ENCODE measurements around the gene FBXL17. TPM values are rescaled to one million over a fixed set of nuclear protein-coding genes. Genes with fewer than 3 reads are reported as not detected.

FBXL17 gene
- total RNA-seq, 2 experiments from 2014 or later = 13.5 to 17.4 TPM

DNA sequence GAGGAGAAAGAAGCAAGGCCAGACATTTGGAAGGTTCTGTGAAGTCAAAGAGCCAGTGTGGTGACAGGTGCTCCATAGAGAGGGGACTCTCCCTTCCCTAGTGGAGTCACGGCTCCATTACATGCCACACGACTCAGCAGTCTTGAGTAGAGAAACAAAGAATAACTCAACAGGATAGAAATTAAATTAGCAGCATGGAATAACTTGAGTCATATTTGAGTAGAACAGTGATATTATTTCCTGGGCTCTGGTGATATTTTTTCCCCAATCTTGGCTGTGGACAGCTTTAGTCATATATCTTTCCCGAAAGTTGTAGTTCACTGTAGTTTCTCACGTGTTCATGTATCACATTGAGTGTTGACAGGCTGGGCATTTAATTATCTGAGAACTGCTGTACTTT, 561.5 kb downstream of the FBXL17 start:
- Mint-ChIP-seq H3K4me1 (no peaks in the 10 kb centered on the region), H3K36me3 (no peaks in the 10 kb centered on the region), H3K27ac (no peak overlapping the region), H3K9me3 (peaks cover 3% of the 10 kb centered on the region), H3K4me3 (no peak overlapping the region), H3K27me3 (peaks cover 12% of the 10 kb centered on the region)
- POLR2A ChIA-PET = no interaction called here
- DNase-seq = no peak
- no peak for ATAC-seq (ENCODE audit: low read depth)

DNA sequence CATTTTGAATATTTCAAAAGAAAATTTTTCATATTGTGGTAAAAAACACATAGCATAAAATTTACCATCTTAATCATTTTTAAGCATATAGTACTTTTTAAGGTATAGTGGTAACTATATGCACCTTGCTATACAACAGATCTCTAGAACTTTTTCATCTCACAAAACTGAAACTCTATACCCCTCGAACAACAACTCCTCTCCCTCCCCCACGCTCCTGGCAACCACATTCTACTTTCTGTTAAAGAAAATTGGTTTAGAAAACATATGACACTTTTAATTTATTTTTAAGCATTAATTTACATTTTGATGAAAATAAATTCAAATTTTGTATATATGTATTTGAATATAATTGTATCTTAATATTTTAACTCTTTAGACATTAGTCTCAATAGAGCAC, 563.9 kb downstream of the FBXL17 start:
- Mint-ChIP-seq H3K4me1 (no peaks in the 10 kb centered on the region), H3K27me3 (peaks cover 12% of the 10 kb centered on the region), H3K9me3 (no peaks in the 10 kb centered on the region), H3K27ac (no peak overlapping the region), H3K4me3 (no peak overlapping the region), H3K36me3 (no peaks in the 10 kb centered on the region)
- DNase-seq = no peak
- POLR2A ChIA-PET = no interaction called here
- no peak for ATAC-seq (ENCODE audit: low read depth)

DNA sequence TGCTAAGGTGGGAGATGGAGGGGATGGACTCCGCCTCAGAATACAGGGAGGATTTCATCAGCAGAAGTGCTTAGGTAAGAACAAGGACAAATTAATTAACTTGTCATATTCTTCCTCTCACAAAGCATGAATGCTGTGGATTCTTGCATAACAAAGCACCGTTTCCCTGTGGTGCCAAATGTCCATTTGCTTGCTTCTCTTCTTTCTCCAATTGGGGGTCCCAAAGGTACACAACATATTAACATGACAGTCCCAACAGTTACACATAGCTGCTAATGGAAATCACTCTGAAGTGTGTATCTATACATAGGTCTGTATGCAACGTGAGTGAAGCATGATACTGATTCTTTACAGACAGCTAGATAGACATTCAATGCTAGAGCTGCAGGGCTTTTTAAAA, 564.5 kb downstream of the FBXL17 start:
- H3K27me3 Mint-ChIP-seq = peaks cover 16% of the 10 kb centered on the region
- H3K27ac Mint-ChIP-seq = no peak overlapping the region
- POLR2A ChIA-PET = no interaction called here
- no peaks in the 10 kb centered on the region for H3K4me1 Mint-ChIP-seq
- H3K9me3 Mint-ChIP-seq = no peaks in the 10 kb centered on the region
- DNase-seq (no peak), ATAC-seq (ENCODE audit: low read depth) (no peak)
- H3K4me3 Mint-ChIP-seq = no peak overlapping the region
- H3K36me3 Mint-ChIP-seq = peaks cover 1% of the 10 kb centered on the region

DNA sequence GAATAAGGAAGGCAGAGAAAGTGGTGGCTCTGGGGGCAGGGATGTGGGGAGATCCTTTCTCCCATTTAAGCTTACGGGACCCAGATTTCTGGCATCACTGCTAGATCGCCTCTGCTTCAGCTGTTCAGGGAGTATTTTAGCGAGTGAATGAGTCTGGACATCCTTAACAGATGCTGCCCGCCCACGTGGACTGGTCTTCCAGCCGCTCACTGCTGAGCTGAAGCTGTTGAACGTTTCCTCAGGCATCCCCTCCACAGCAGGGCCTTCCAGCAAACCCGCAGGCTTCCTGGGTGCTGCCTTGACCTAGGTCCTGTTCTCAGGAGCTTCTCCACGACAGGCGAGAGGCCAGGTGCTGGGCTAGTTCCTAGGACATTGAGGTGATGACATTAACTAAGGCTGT, 566.8 kb downstream of the FBXL17 start:
- DNase-seq (no peak), ATAC-seq (ENCODE audit: low read depth) (no peak)
- H3K36me3 Mint-ChIP-seq = peaks cover 1% of the 10 kb centered on the region
- no peaks in the 10 kb centered on the region for H3K4me1 Mint-ChIP-seq
- H3K9me3 Mint-ChIP-seq = no peaks in the 10 kb centered on the region
- no peak overlapping the region for H3K4me3 Mint-ChIP-seq
- no peak overlapping the region for H3K27ac Mint-ChIP-seq
- peaks cover 26% of the 10 kb centered on the region for H3K27me3 Mint-ChIP-seq
- POLR2A ChIA-PET = no interaction called here

DNA sequence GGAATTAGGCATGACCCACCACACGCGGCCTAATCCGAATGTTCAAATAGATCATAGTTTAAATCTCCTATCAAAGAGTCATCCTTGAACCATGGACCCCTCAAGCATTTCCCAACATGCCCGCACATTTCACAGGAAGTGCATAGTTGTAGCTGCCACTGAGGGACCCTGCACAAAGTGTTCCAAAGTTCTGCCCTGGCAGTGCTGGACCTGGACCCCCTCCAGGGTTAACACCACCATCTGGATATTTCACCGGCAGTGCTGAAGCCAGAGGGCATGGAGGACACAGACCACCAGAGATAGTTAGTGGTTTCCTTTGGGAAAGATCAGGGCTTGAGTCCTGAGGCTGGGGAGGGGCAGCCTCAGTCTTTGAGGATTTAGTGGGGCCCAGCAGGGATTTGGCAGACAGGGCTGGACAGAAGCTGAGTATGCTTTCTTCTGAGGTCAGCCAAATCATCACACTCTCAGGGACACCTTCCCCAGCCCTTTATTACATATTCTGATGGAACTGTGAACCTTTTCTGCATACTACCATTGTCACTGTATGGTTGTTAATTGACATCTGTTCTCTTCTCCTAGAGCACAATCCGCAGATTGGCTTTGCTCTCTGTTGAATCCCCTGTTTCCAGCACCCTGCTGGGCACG, 567.6 kb downstream of the FBXL17 start:
- H3K9me3 Mint-ChIP-seq = no peaks in the 10 kb centered on the region
- H3K4me1 Mint-ChIP-seq = no peaks in the 10 kb centered on the region
- peaks cover 1% of the 10 kb centered on the region for H3K36me3 Mint-ChIP-seq
- DNase-seq (no peak), ATAC-seq (ENCODE audit: low read depth) (no peak)
- peaks cover 23% of the 10 kb centered on the region for H3K27me3 Mint-ChIP-seq
- H3K27ac Mint-ChIP-seq = no peak overlapping the region
- no peak overlapping the region for H3K4me3 Mint-ChIP-seq
- POLR2A ChIA-PET = no interaction called here

DNA sequence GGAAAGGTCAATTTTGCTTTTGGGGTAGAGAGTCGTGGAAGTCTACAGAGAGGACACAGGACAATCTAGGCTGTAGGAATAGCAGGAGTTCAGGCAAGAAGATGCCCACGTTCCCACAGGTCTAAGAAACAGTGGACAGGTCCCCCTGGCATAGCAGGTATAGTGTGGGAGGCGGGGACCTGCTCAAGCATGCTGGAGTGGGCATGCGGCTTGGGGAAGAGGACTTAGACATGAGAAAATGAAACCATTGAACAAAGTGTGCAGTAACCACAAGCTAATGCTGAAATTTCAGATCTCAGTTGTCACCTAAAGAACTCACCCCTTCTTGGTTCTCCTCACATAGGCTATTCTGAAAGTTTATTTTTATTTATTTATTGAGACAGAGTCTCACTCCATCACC, 568.3 kb downstream of the FBXL17 start:
- DNase-seq = no peak
- POLR2A ChIA-PET = no interaction called here

DNA sequence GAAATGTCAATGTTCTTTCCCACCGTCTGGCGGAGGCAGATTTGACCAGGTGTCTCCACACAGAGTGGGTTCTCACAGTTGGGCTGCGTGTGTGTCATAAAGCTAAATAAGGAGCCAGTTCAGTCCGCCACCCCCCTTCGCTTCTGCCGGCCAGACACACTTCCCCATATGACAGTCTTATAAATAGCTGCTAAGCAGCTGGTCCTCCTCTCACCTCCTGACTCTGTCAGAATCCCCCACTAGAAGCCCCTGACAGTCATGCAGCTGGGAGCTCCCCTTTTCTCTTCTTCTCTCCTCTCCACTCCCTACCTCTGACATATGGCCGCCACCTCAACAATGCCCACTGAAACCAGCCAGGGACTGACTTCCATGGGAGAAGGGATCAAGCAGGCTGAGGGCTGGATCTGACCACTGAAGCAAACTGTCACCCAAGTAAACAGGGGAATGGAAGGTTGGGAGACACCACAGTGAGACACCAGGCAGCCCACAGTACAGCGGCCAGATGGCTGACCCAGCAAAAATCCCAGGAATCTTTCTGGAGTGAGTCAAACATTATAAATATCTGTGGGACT, 569.2 kb downstream of the FBXL17 start:
- Mint-ChIP-seq H3K4me3 (no peak overlapping the region), H3K27ac (no peak overlapping the region), H3K4me1 (no peaks in the 10 kb centered on the region), H3K27me3 (peaks cover 22% of the 10 kb centered on the region), H3K36me3 (peaks cover 1% of the 10 kb centered on the region), H3K9me3 (no peaks in the 10 kb centered on the region)
- no peak for DNase-seq
- POLR2A ChIA-PET = no interaction called here
- no peak for ATAC-seq (ENCODE audit: low read depth)

More for the DNA sequence above, 568.3 kb downstream of the FBXL17 start:
- no peak overlapping the region for H3K4me3 Mint-ChIP-seq
- H3K27me3 Mint-ChIP-seq = peaks cover 22% of the 10 kb centered on the region
- no peak overlapping the region for H3K27ac Mint-ChIP-seq
- H3K9me3 Mint-ChIP-seq = no peaks in the 10 kb centered on the region
- H3K4me1 Mint-ChIP-seq = no peaks in the 10 kb centered on the region
- H3K36me3 Mint-ChIP-seq = peaks cover 1% of the 10 kb centered on the region
- ATAC-seq (ENCODE audit: low read depth) = no peak

DNA sequence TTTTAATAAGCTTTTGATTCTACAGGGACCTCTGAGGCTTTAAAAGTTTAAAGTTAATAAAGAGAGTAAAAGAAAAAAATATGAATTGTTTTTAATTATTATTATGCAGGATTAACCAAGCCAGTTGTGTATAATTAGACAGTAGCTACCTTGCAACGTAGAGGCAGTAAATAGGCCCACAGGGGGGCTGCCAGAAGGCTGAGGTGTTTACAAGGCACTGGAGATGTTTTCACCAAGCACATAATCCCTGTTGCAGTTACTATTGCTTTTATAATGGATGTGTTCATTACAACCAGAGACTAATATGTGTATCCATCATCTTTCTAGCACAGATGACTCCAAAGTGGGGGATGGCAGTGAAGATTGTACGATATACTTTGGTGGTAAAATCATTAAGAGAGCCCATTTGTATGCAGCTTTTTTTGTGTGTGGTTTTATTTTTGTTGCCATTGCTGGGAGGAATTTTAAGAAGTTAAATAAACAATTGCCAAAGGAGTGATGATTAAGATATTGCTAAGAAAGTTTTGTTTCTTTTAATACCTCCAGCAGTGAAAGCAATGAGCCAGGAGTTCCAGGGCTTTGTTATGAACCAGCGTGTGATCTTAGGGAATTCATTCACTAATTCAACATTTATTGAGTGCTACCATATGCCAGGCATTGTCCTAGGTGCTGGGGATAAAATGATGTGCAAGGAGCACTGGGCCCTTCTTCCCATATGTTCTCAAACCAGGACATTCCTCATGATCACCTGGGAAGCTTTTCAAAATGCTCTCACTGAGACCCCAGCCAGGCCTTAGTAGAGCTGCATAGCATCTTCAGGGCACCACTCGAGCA, 572.5 kb downstream of the FBXL17 start:
- H3K27me3 Mint-ChIP-seq = peaks cover 18% of the 10 kb centered on the region
- no peak overlapping the region for H3K4me3 Mint-ChIP-seq
- DNase-seq (no peak), ATAC-seq (ENCODE audit: low read depth) (no peak)
- peaks cover 2% of the 10 kb centered on the region for H3K36me3 Mint-ChIP-seq
- no peak overlapping the region for H3K27ac Mint-ChIP-seq
- H3K9me3 Mint-ChIP-seq = no peaks in the 10 kb centered on the region
- H3K4me1 Mint-ChIP-seq = peaks cover 8% of the 10 kb centered on the region
- POLR2A ChIA-PET = no interaction called here

Measured in activated naive CD8-positive, alpha-beta T cell treated with anti-CD3 and anti-CD28 coated beads, Interleukin-2, amount 10 ng/mL, durations not matched to agents 7 days and 5 days (primary cell).